ENCODE measurements around the gene CLDN5. TPM values are rescaled to one million over a fixed set of nuclear protein-coding genes. Genes with fewer than 3 reads are reported as not detected.

Gene CLDN5
- total and polyA plus RNA-seq, 2 donors (not counting 1 experiment from before 2014, with no cell fraction given), result 0.33 TPM; not detected in 1

DNA sequence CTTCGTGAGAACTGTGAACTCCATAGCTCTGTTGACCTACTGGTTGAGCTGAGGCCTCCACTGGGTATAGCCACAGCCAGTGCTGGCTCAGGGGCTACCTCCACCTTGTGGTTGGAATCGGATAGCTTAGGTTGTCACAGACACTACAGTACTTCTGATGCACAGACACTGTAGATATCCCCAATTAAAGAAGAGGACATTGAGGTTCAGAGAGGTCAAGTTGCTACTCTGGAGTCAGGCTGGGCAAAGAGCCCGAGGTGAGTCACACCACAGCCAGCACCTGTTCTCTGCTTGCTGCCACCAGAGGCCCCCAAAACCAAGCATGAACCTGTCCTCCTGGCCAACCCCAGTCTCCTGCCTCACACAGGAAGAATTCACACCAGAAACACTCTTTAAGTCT lies 50.6 kb downstream of the CLDN5 start:
- Histone ChIP-seq H2AFZ (ENCODE audit: low read length) (no peak overlapping the region), H3K9me3 (ENCODE audit: control insufficient read depth, insufficient read depth, low read depth, low read length) (no peaks in the 10 kb centered on the region), H3K27me3 (ENCODE audit: control insufficient read depth, insufficient read depth, low read length) (no peaks in the 10 kb centered on the region), H3K4me3 (replicated peaks in 1 of 4; ENCODE audit: control extremely low read depth in 1 of 4, insufficient read depth in 1 of 4, low read depth in 3 of 4, low read length in 4 of 4) (no peak overlapping the region), H3K36me3 (ENCODE audit: control insufficient read depth, insufficient read depth, low read length) (peaks cover 26% of the 10 kb centered on the region), H3K4me1 (ENCODE audit: control insufficient read depth, extremely low read depth, insufficient read depth, low read length) (peaks cover 5% of the 10 kb centered on the region), H3K79me2 (ENCODE audit: control insufficient read depth, insufficient read depth, low read length) (peaks cover 42% of the 10 kb centered on the region), H4K20me1 (ENCODE audit: control insufficient read depth, extremely low read depth, insufficient read depth, low read length) (no peaks in the 10 kb centered on the region), H3K4me2 (ENCODE audit: extremely low read depth, insufficient read depth, low read length) (no peak overlapping the region), H3K9ac (ENCODE audit: insufficient read depth, low read length) (no peak overlapping the region), H3K27ac (ENCODE audit: insufficient read depth, low read length) (no peak overlapping the region)
- TF ChIP-seq, protein P1, sequence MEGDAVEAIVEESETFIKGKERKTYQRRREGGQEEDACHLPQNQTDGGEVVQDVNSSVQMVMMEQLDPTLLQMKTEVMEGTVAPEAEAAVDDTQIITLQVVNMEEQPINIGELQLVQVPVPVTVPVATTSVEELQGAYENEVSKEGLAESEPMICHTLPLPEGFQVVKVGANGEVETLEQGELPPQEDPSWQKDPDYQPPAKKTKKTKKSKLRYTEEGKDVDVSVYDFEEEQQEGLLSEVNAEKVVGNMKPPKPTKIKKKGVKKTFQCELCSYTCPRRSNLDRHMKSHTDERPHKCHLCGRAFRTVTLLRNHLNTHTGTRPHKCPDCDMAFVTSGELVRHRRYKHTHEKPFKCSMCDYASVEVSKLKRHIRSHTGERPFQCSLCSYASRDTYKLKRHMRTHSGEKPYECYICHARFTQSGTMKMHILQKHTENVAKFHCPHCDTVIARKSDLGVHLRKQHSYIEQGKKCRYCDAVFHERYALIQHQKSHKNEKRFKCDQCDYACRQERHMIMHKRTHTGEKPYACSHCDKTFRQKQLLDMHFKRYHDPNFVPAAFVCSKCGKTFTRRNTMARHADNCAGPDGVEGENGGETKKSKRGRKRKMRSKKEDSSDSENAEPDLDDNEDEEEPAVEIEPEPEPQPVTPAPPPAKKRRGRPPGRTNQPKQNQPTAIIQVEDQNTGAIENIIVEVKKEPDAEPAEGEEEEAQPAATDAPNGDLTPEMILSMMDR (conservative IDR thresholded peaks at IDR 0.05 in 1 of 2, IDR thresholded peaks at IDR 0.05 in 1 of 2; ENCODE audit: low read depth in 1 of 2, low read length in 2 of 2), result peak in 1 of 2 donors; percentile 4
- no peak for TF ChIP-seq EZH2 (IDR thresholded peaks at IDR 0.05; ENCODE audit: low read length, missing control alignments)
- DNase-seq (ENCODE audit: low read depth in 2 of 2), result no peak

Other genes with a start within 250 kb of the CLDN5 start
- gene CLTCL1, start 232.7 kb downstream of the CLDN5 start, total RNA-seq, result 11.3 and 13.4 TPM in 2 replicates
- gene CLTCL1, start 232.7 kb downstream of the CLDN5 start, polyA plus RNA-seq, result 4.2 and 6.5 TPM in 2 replicates
- 16.9 and 20.5 TPM in 2 replicates for gene HIRA, start 92.7 kb downstream of the CLDN5 start, total RNA-seq
- 19.2 and 22.2 TPM in 2 replicates for gene HIRA, start 92.7 kb downstream of the CLDN5 start, polyA plus RNA-seq
- 44.8 and 49.8 TPM in 2 replicates for gene MRPL40, start 91.9 kb downstream of the CLDN5 start, total RNA-seq
- gene MRPL40, start 91.9 kb downstream of the CLDN5 start, polyA plus RNA-seq, result 44.4 and 51.7 TPM in 2 replicates
- 16.2 and 17.7 TPM in 2 replicates for gene C22orf39, start 76.7 kb downstream of the CLDN5 start, total RNA-seq
- 14.2 and 15.9 TPM in 2 replicates for gene C22orf39, start 76.7 kb downstream of the CLDN5 start, polyA plus RNA-seq
- 39.3 and 41.3 TPM in 2 replicates for gene UFD1, start 45.2 kb downstream of the CLDN5 start, total RNA-seq
- 86.2 and 140 TPM in 2 replicates for gene UFD1, start 45.2 kb downstream of the CLDN5 start, polyA plus RNA-seq
- gene CDC45, start 44.5 kb downstream of the CLDN5 start, total RNA-seq, result 1.0 and 3.8 TPM in 2 replicates
- 12.0 and 30.4 TPM in 2 replicates for gene CDC45, start 44.5 kb downstream of the CLDN5 start, polyA plus RNA-seq
- gene SEPTIN5, start 190.1 kb upstream of the CLDN5 start, total RNA-seq, result 19.8 and 25.8 TPM in 2 replicates
- gene SEPTIN5, start 190.1 kb upstream of the CLDN5 start, polyA plus RNA-seq, result 10.8 and 14.5 TPM in 2 replicates
- 1.8 and 2.1 TPM in 2 replicates for gene GP1BB, start 199.1 kb upstream of the CLDN5 start, total RNA-seq
- 0.20 and 0.50 TPM in 2 replicates for gene GP1BB, start 199.1 kb upstream of the CLDN5 start, polyA plus RNA-seq
- gene TBX1, start 236.4 kb upstream of the CLDN5 start, total RNA-seq, result not detected in 2 replicates
- gene TBX1, start 236.4 kb upstream of the CLDN5 start, polyA plus RNA-seq, result not detected in 2 replicates

Measured in fibroblast of lung (primary cell).